GM19328 (cell line): Measurements from ENCODE around the gene NPM3.

Experiments used
- ATAC-seq: cut with Tn5 transposase; IDR thresholded peaks from one replicate; pipeline ENCODE4 v1.9.1; 2021; ENCODE audit warnings: mild to moderate bottlenecking, moderate library complexity; ENCODE audit not compliant: unreplicated experiment

Gene NPM3

GRCh38 chr10:101760510-101760909 lies 22.7 kb downstream of the NPM3 start:
- ATAC-seq = no peak

- no peak for ATAC-seq
These were observed 23.7 kb downstream of the NPM3 start for GRCh38 chr10:101759309-101760247.

GRCh38 chr10:101758858-101759257 lies 24.4 kb downstream of the NPM3 start:
- ATAC-seq = no peak

- ATAC-seq = no peak
These were observed 31.0 kb downstream of the NPM3 start for GRCh38 chr10:101752241-101752640.

- no peak for ATAC-seq
These were observed 33.9 kb downstream of the NPM3 start for GRCh38 chr10:101749047-101750016.

- no peak for ATAC-seq
These were observed 34.8 kb downstream of the NPM3 start for GRCh38 chr10:101748496-101748895.

- ATAC-seq = no peak
These were observed 38.1 kb downstream of the NPM3 start for GRCh38 chr10:101745074-101745696.

GRCh38 chr10:101744267-101744666 lies 39.0 kb downstream of the NPM3 start:
- no peak for ATAC-seq

GRCh38 chr10:101741938-101742337 lies 41.3 kb downstream of the NPM3 start:
- ATAC-seq = no peak

GRCh38 chr10:101736666-101737065 lies 46.6 kb downstream of the NPM3 start:
- ATAC-seq = no peak

- ATAC-seq = no peak
These were observed 51.1 kb downstream of the NPM3 start for GRCh38 chr10:101732096-101732495.
